ENCODE results near the gene SYNC.

SYNC gene

DNA sequence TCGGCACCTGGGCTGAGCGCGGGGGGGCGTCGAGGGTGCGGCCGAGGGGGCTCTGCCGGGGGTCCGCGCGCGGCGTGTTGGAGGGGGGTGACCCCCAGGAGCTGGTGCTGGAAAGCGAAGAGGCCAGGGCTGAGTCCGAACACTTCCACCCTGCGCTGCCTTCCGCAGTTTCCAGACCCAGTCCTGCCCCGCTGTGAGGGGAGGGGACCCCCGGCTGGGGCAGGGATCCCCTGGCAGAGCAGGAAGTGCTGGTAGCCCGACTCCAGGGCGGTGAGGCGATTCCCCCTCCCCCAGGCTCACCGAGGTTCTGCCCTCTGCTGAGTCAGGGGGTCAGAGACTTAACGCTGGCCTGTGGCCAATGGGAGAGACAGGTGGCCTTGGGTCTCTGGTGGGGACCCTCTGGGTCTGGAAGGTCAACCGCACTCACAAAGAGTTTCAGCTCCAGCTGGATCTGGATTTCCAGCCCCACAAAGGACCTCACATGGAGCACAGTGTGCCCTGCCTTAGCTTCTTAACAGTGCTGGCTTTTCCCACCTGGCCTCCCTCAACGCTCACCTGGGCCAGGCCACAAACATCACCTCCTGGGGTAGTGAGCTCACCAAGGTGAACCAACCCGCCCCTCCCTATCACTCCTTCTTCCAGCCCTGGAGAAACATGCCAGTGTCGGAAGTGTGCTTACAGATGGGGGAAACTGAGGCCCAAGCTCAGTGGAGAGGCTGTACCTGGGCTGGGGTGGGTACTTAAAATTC, 39.8 kb upstream of the SYNC start:
- Histone ChIP-seq H4K20me1 (ENCODE audit: insufficient read depth, low read length) (no peaks in the 10 kb centered on the region), H3K4me2 (ENCODE audit: low read depth, low read length) (peak overlapping the region; percentile 91), H3K4me1 (ENCODE audit: low read length) (peaks cover 3% of the 10 kb centered on the region; the same call in 1 of the 2 replicates), H3K27me3 (replicated peaks; ENCODE audit: insufficient read depth, low read length) (no peaks in the 10 kb centered on the region), H3K9me2 (replicated peaks; ENCODE audit: insufficient read depth, low read length) (no peaks in the 10 kb centered on the region), H3F3A (ENCODE audit: insufficient read depth, low read length) (peaks cover 4% of the 10 kb centered on the region; the same call in 1 of the 2 replicates), H3K9ac (ENCODE audit: low read length) (peak overlapping the region; percentile 65; the same call in 1 of the 2 replicates), H3K79me2 (ENCODE audit: low read length) (peaks cover 10% of the 10 kb centered on the region), H3K36me3 (replicated peaks; ENCODE audit: insufficient read depth, low read length) (no peaks in the 10 kb centered on the region), H3K4me3 (ENCODE audit: low read length) (peak overlapping the region; percentile 76), H3K27ac (ENCODE audit: low read length) (no peak overlapping the region), H2AFZ (ENCODE audit: low read length) (peak overlapping the region; percentile 90), H3K9me3 (replicated peaks; ENCODE audit: insufficient read depth, low read length) (no peaks in the 10 kb centered on the region)
- no peak for DNase-seq
- TF ChIP-seq CTCF (IDR thresholded peaks at IDR 0.05; ENCODE audit: low read length) (no peak), EZH2 (optimal IDR thresholded peaks at IDR 0.05; ENCODE audit: low read depth, low read length) (no peak), EZH2phosphoT487 (IDR thresholded peaks at IDR 0.05; ENCODE audit: low read length) (no peak)

DNA sequence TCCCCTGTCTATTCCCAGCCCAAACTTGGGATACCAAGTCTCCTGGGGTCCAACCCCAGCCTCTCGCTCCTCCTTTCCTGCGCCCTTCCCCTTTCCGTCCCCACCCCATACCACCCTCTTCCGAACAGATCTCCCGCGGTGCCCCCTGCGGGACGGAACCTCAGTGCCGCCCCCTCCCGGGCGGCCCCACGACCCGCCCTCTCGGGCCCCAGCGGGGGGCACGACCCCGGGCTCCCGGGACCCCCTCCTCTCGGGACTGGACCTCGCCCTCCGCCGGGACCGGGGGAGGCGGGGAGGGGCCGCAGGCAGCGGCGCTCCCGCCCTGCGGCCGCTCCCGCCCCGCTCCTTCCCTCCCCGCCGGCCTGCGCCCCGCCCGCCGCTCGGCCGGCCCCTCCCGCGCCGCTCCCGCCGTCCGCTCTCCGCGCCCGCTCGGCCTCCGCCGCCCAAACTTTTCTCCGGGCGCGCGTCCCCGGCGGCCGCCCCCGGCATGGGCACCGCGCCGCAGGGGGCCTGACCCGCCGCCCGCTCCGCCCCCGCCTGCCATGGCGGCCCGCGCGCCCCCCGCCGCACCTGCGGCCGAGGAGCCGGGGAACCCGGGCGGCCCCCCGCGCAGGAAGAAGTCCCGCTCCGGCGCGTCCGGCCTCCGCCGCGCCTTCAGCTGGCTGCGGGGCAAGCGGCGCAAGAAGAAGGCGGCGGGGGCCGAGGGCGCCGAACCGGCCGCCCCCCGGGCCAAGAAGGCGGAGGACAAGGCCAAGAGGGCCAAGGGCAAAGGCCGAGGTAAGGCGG, 39.0 kb upstream of the SYNC start:
- Histone ChIP-seq H3K4me3 (ENCODE audit: low read length) (peak overlapping the region; percentile 77), H3K79me2 (ENCODE audit: low read length) (peaks cover 10% of the 10 kb centered on the region), H3K27me3 (replicated peaks; ENCODE audit: insufficient read depth, low read length) (no peaks in the 10 kb centered on the region), H3K9me2 (replicated peaks; ENCODE audit: insufficient read depth, low read length) (no peaks in the 10 kb centered on the region), H3K36me3 (replicated peaks; ENCODE audit: insufficient read depth, low read length) (no peaks in the 10 kb centered on the region), H3K9me3 (replicated peaks; ENCODE audit: insufficient read depth, low read length) (no peaks in the 10 kb centered on the region), H3K9ac (ENCODE audit: low read length) (peak overlapping the region; percentile 65), H3K4me2 (ENCODE audit: low read depth, low read length) (peak overlapping the region; percentile 91), H3F3A (ENCODE audit: insufficient read depth, low read length) (peaks cover 4% of the 10 kb centered on the region; the same call in 1 of the 2 replicates), H4K20me1 (ENCODE audit: insufficient read depth, low read length) (no peaks in the 10 kb centered on the region), H3K27ac (ENCODE audit: low read length) (no peak overlapping the region), H2AFZ (ENCODE audit: low read length) (peak overlapping the region; percentile 90), H3K4me1 (ENCODE audit: low read length) (peaks cover 3% of the 10 kb centered on the region; the same call in 1 of the 2 replicates)
- TF ChIP-seq EZH2 (optimal IDR thresholded peaks at IDR 0.05; ENCODE audit: low read depth, low read length) (no peak), CTCF (IDR thresholded peaks at IDR 0.05; ENCODE audit: low read length) (peak; percentile 46), EZH2phosphoT487 (IDR thresholded peaks at IDR 0.05; ENCODE audit: low read length) (no peak)
- DNase-seq: peak; percentile 9

DNA sequence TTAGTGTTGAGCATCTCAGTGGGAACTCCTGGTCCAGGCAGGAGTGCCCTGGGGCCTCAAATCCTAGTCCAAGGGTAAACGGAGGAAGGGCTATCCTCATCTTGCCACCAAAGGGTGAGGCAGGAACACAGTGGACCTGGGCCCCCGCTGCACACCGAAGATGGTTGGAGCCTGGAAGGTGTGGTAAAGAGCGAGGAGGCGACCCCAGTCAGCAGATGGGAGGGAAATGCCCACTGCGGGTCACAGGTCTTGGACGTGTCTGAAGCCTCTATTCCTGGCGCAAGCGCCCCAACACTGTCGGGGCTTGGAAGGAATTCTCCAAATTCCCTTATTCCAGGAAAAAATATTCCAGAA, 38.5 kb upstream of the SYNC start:
- Histone ChIP-seq H2AFZ (ENCODE audit: low read length) (peak overlapping the region; percentile 68), H3K9me2 (replicated peaks; ENCODE audit: insufficient read depth, low read length) (no peaks in the 10 kb centered on the region), H3K79me2 (ENCODE audit: low read length) (peaks cover 10% of the 10 kb centered on the region), H3K4me3 (ENCODE audit: low read length) (peak overlapping the region; percentile 77), H3K36me3 (replicated peaks; ENCODE audit: insufficient read depth, low read length) (no peaks in the 10 kb centered on the region), H3K4me1 (ENCODE audit: low read length) (peaks cover 3% of the 10 kb centered on the region; the same call in 1 of the 2 replicates), H3K9ac (ENCODE audit: low read length) (peak overlapping the region; percentile 62; the same call in 1 of the 2 replicates), H3K27ac (ENCODE audit: low read length) (no peak overlapping the region), H3K9me3 (replicated peaks; ENCODE audit: insufficient read depth, low read length) (no peaks in the 10 kb centered on the region), H3K27me3 (replicated peaks; ENCODE audit: insufficient read depth, low read length) (no peaks in the 10 kb centered on the region), H3F3A (ENCODE audit: insufficient read depth, low read length) (peaks cover 4% of the 10 kb centered on the region; the same call in 1 of the 2 replicates), H3K4me2 (ENCODE audit: low read depth, low read length) (peak overlapping the region; percentile 58), H4K20me1 (ENCODE audit: insufficient read depth, low read length) (no peaks in the 10 kb centered on the region)
- no peak for TF ChIP-seq CTCF (IDR thresholded peaks at IDR 0.05; ENCODE audit: low read length)
- TF ChIP-seq EZH2 (optimal IDR thresholded peaks at IDR 0.05; ENCODE audit: low read depth, low read length): no peak
- no peak for TF ChIP-seq EZH2phosphoT487 (IDR thresholded peaks at IDR 0.05; ENCODE audit: low read length)
- no peak for DNase-seq
